ENCODE data around the gene ATP13A1. TPM values are rescaled to one million over a fixed set of nuclear protein-coding genes. Genes with fewer than 3 reads are reported as not detected.
"Not testable (repeated sequence)": the region's sequence is repeated elsewhere in the genome, so short reads cannot be mapped to it uniquely, and the experiment has no call there.

The ATP13A1 gene
- total RNA-seq, 1 experiment from 2014 or later: 70.8 TPM

- Histone ChIP-seq H3K36me3 (no peaks in the 10 kb centered on the region), H3K4me3 (no peak overlapping the region), H3K9me3 (no peaks in the 10 kb centered on the region), H3K27me3 (no peaks in the 10 kb centered on the region)
- no peak for DNase-seq
These were observed 48.4 kb downstream of the ATP13A1 start for GRCh38 chr19:19615086-19615485.

- H3K27me3 ChIP-seq: no peaks in the 10 kb centered on the region
- DNase-seq: no peak
These were observed 50.0 kb downstream of the ATP13A1 start for GRCh38 chr19:19613506-19613905.

GRCh38 chr19:19610376-19611202, 52.9 kb downstream of the ATP13A1 start:
- DNase-seq: no peak
- no peaks in the 10 kb centered on the region for H3K36me3 ChIP-seq
- no peak overlapping the region for H3K4me3 ChIP-seq
- H3K27me3 ChIP-seq: no peaks in the 10 kb centered on the region
- H3K9me3 ChIP-seq: no peaks in the 10 kb centered on the region

More at GRCh38 chr19:19613506-19613905, 50.0 kb downstream of the ATP13A1 start:
- no peaks in the 10 kb centered on the region for H3K9me3 ChIP-seq
- no peaks in the 10 kb centered on the region for H3K36me3 ChIP-seq
- no peak overlapping the region for H3K4me3 ChIP-seq

- not testable (repeated sequence) for DNase-seq
These were observed 56.8 kb downstream of the ATP13A1 start for GRCh38 chr19:19606686-19607085.

GRCh38 chr19:19606021-19606420, 57.5 kb downstream of the ATP13A1 start:
- Histone ChIP-seq H3K4me3 (no peak overlapping the region), H3K9me3 (no peaks in the 10 kb centered on the region), H3K27me3 (no peaks in the 10 kb centered on the region), H3K36me3 (no peaks in the 10 kb centered on the region)
- DNase-seq: no peak

More at GRCh38 chr19:19606686-19607085, 56.8 kb downstream of the ATP13A1 start:
- H3K4me3 ChIP-seq, H3K9me3 ChIP-seq, H3K27me3 ChIP-seq, H3K36me3 ChIP-seq: not testable (repeated sequence)

GRCh38 chr19:19602713-19603324, 60.7 kb downstream of the ATP13A1 start:
- Histone ChIP-seq H3K9me3 (no peaks in the 10 kb centered on the region), H3K4me3 (no peak overlapping the region), H3K27me3 (no peaks in the 10 kb centered on the region), H3K36me3 (no peaks in the 10 kb centered on the region)
- no peak for DNase-seq

DNA sequence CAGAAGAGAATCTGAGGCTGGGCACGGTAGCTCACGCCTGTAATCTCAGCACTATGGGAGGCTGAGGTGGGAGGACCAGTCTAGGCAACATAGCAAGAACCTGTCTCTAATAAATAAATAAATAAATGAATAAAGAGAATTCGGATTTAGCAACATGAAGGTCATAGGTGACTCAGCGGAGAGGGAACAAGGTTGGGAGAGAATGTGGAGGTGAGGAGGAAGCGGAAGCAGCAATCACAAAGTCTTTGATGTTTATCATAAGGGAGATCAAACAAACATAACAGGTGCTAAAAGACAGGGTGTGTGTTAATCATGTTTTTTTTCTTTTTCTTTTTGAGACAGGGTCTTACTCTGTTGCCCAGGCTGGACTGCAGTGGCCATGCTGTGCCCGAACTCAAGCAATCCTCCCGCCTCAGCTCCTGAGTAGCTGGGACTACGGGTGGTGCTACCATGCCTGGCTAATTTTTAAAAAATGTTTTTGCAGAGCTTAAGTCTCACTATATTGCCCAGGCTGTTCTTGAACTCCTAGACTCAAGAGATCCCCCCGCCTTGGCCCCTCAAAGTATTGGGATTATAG, 61.3 kb downstream of the ATP13A1 start:
- Histone ChIP-seq H3K36me3 (no peaks in the 10 kb centered on the region), H3K9me3 (no peaks in the 10 kb centered on the region), H3K27me3 (no peaks in the 10 kb centered on the region), H3K4me3 (no peak overlapping the region)
- no peak for DNase-seq

GRCh38 chr19:19600793-19601330, 62.6 kb downstream of the ATP13A1 start:
- no peak for DNase-seq
- H3K36me3 ChIP-seq: no peaks in the 10 kb centered on the region
- H3K27me3 ChIP-seq: no peaks in the 10 kb centered on the region
- no peaks in the 10 kb centered on the region for H3K9me3 ChIP-seq
- H3K4me3 ChIP-seq: no peak overlapping the region

DNA sequence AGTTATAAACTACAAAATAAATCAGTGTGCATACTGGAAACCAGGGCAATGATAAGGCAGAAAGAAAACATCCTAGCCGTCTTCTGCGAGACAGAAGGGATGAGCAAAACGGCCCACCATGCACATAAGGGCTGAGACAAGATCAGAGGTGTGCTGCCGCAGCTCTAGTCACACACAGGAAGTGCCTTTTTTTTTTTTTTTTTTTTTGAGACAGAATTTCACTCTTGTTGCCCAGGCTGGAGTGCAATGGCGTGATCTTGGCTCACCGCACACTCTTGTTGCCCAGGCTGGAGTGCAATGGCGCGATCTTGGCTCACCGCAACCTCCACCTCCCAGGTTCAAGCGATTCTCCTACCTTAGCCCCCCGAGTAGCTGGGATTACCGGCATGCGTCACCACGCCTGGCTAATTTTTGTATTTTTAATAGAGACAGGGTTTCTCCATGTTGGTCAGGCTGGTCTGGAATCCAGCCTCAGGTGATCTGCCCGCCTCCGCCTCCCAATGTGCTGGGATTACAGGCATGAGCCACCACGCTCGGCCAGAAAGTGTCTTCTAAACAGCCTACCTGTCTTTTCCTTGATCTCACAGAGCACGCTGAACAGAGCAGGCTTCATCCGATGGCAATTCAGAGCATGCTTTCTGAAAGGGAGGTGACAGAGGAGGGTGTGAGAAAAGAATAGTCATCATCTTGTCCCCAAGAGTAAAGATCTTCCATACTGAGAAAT, 64.6 kb downstream of the ATP13A1 start:
- H3K36me3 ChIP-seq, H3K27me3 ChIP-seq, H3K4me3 ChIP-seq: not testable (repeated sequence)

DNA sequence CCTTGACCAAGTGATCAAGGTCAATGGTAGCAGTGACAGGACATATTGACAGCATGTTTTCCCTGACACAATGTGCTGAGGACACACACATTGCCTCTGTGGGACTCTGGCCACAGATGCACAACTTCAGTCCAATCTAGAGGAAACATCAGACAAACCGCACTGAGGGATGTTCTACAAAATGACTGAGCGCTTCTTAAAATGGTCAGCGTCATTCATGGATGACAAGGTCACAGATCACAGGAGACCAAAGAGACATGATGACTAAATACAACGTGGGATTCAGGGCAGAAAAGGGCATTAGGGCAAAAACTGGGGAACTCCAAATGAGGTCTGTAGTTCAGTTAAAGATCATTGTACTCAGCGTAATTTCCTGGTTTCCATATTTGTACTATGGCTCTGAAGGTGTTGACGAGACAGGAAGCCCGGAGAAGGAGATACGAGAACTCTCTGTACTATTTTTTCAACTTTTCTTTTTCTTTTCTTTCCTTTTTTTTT, 65.6 kb downstream of the ATP13A1 start:
- Histone ChIP-seq H3K36me3 (no peaks in the 10 kb centered on the region), H3K9me3 (no peaks in the 10 kb centered on the region), H3K4me3 (no peak overlapping the region), H3K27me3 (no peaks in the 10 kb centered on the region)
- no peak for DNase-seq

More for the DNA sequence above, 64.6 kb downstream of the ATP13A1 start:
- not testable (repeated sequence) for DNase-seq, H3K9me3 ChIP-seq

Other genes starting within 250 kb of the ATP13A1 start
- gene TSSK6, start 148.1 kb downstream of the ATP13A1 start, total RNA-seq (2014; rRNA removed; shearing (Covaris generic); ENCODE audit: low replicate concordance): 9.0 TPM in 1 of 2 replicates, not detected in the other
- gene NDUFA13, start 147.5 kb downstream of the ATP13A1 start, total RNA-seq (2014; rRNA removed; shearing (Covaris generic); ENCODE audit: low replicate concordance): 152 and 344 TPM in 2 replicates
- 3.1 and 4.8 TPM in 2 replicates for gene YJEFN3, start 134.8 kb downstream of the ATP13A1 start, total RNA-seq (2014; rRNA removed; shearing (Covaris generic); ENCODE audit: low replicate concordance)
- 0.66 and 1.1 TPM in 2 replicates for gene CILP2, start 125.4 kb downstream of the ATP13A1 start, total RNA-seq (2014; rRNA removed; shearing (Covaris generic); ENCODE audit: low replicate concordance)
- gene PBX4, start 45.0 kb downstream of the ATP13A1 start, total RNA-seq (2014; rRNA removed; shearing (Covaris generic); ENCODE audit: low replicate concordance): 2.4 and 15.5 TPM in 2 replicates
- 0.79 TPM in 1 of 2 replicates, not detected in the other for gene LPAR2, start 35.5 kb downstream of the ATP13A1 start, total RNA-seq (2014; rRNA removed; shearing (Covaris generic); ENCODE audit: low replicate concordance)
- gene GMIP, start 20.0 kb downstream of the ATP13A1 start, total RNA-seq (2014; rRNA removed; shearing (Covaris generic); ENCODE audit: low replicate concordance): 2.7 and 12.4 TPM in 2 replicates
- 7.1 and 18.0 TPM in 2 replicates for gene ZNF101, start 5.2 kb upstream of the ATP13A1 start, total RNA-seq (2014; rRNA removed; shearing (Covaris generic); ENCODE audit: low replicate concordance)
- gene ZNF14, start 69.4 kb upstream of the ATP13A1 start, total RNA-seq (2014; rRNA removed; shearing (Covaris generic); ENCODE audit: low replicate concordance): 5.0 and 17.4 TPM in 2 replicates
- 1.0 and 9.6 TPM in 2 replicates for gene ZNF506, start 158.1 kb upstream of the ATP13A1 start, total RNA-seq (2014; rRNA removed; shearing (Covaris generic); ENCODE audit: low replicate concordance)
- 1.1 and 4.3 TPM in 2 replicates for gene ZNF253, start 202.2 kb upstream of the ATP13A1 start, total RNA-seq (2014; rRNA removed; shearing (Covaris generic); ENCODE audit: low replicate concordance)
- gene ZNF93, start 237.3 kb upstream of the ATP13A1 start, total RNA-seq (2014; rRNA removed; shearing (Covaris generic); ENCODE audit: low replicate concordance): 2.0 and 8.2 TPM in 2 replicates